GM10266 (cell line): ENCODE data around the gene CYP27C1.

Experiments used
- DNase-seq: peaks from one replicate; pipeline ENCODE4 v3.0.0; 2012; ENCODE audit errors: extremely low spot score
- TF ChIP-seq, protein P1 (sequence below): IDR thresholded peaks from 2 replicates; pipeline ENCODE4 v1.5.1; 2012; ENCODE audit warnings: mild to moderate bottlenecking, low read depth; ENCODE audit not compliant: control insufficient read depth, insufficient read depth; ENCODE audit errors: missing control alignments

Gene CYP27C1

DNA sequence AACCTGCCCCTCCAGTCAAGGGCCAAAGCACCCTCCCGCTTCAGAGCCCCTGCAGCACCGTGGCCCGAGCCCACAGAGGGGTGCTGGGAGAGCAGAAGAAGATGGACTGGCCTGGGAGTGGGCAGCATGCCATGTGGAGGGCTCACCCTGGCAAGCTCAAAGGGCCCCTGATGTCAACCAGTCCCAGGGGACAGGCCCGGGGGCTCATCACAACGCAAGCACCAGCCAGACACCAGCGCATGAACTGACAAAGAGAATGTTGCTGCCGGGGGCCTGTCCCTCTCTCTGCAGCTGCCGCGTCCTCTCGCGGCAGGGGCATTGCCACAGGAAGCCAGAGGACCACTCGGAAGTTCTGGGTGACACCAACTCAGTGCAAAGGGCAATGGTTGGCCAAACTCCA lies 82.9 kb downstream of the CYP27C1 start:
- DNase-seq = no peak
- TF ChIP-seq, protein P1, sequence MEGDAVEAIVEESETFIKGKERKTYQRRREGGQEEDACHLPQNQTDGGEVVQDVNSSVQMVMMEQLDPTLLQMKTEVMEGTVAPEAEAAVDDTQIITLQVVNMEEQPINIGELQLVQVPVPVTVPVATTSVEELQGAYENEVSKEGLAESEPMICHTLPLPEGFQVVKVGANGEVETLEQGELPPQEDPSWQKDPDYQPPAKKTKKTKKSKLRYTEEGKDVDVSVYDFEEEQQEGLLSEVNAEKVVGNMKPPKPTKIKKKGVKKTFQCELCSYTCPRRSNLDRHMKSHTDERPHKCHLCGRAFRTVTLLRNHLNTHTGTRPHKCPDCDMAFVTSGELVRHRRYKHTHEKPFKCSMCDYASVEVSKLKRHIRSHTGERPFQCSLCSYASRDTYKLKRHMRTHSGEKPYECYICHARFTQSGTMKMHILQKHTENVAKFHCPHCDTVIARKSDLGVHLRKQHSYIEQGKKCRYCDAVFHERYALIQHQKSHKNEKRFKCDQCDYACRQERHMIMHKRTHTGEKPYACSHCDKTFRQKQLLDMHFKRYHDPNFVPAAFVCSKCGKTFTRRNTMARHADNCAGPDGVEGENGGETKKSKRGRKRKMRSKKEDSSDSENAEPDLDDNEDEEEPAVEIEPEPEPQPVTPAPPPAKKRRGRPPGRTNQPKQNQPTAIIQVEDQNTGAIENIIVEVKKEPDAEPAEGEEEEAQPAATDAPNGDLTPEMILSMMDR = no peak

DNA sequence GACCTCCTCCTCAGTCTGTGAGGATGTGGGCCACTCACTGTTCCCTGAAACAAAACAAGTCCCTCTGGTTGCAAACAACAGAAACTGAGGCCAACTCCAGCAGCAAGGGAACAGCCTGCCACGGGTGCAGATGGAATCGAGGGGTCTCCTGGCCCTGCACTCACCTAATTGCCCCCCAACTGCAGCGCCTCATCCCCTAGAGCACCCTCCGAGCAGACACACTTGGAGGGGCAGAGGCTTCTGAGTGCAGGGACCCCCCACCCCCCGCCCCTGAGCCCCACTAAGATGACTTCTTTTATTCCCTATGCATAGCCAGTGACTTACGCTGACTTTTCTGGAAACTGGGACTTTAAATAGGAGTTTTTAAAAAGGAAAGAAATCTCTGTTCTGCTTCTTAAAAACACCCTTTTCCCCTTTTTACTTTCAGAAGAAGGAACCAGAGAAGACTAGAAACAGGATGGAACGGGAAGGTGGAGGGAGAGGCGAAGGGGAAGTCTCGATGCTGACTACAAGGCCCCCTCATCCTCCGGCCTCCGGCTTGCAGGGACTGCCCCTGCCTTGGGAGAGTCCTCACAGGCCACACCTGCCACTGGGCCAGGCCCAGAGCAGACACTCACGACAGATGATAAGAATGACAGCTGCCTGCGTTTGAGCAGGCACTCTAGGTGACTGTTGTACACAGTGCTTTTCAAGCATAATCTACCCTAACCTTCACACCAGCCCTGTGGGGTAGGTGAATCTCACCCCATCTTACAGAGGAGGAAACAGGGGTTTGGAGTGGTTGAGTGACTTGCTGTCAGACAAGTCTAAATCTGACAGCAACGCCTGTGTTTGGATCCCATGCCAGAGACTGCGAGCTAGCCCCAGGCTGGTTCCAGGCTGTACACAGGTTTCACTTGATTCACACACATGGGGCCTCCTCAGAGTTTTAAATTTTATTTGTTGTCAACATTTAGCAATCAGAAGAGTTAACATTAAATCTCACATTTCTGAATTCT lies 85.0 kb downstream of the CYP27C1 start:
- no peak for DNase-seq
- TF ChIP-seq, protein P1 = no peak

GRCh38 chr2:127134235-127134634 lies 85.9 kb downstream of the CYP27C1 start:
- TF ChIP-seq, protein P1 = no peak
- DNase-seq = no peak
